ENCODE data around the gene ZNF592.
A peak's percentile ranks its signal among the peaks of the same experiment; 100 is the strongest.

Gene ZNF592

DNA sequence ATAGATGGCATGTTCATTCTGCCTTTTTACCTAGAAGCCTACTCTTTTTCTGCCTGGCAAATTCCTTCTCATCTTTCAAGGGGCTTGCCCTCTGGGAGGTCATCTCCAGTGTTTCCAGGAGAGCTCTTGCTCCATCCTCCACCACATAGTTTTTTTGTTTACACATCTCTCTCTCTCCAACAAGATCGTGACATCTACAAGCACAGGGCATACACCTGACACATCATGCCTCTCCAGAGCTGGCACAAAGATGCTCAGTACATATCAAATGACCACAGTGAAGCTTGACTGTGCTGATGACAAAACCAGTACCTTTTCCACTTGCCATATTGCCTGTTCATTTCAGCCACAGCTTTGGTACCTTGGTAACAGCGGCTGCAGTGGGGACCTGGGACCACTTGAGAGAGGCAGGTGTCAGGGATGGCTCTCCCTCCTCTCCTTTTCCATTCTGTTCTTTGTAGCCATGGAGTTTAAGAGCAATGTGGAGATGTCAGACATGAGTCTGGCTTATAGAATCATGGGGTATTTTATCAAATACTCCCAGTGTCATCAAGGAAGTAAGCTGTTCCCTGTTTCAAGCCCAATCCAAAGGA is 84.2 kb downstream of the ZNF592 start:
- no peak for DNase-seq

DNA sequence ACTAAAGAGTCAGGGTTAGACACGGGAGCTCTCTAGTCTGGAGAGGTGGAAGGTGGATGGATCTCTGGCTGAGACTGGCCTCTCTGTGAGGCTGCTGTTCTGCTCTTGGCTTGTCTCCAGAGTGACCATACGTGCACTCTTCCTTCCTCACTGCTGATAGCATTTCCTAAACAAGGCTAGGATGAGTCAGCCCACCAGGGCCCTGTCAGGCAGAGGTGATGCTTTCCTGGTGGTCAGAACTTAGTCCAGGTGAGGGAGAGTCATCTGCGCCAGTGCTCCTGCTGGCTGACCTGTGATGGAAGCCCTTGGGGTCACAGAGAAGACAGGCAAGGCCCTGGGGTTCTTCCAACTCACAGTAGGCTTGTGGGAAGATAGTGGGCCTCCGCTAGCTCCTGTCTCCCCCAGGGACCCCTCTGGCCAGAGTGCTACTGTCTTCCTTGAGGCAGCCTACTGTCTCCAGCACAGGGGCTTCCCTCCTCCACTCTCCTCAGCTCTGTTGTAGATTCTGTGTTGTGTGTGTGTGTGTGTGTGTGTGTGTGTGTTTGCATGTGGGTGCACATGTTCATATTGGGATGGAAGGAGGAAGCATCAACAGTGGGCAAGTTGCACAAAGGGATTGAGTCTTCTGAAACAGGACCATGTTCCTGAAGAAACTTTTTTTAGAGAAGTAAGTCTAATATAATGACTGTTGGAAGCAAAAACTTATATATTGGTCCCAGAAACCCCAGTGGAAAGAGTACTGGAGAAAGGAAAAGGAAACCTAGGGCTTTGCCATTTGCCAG is 85.2 kb downstream of the ZNF592 start:
- DNase-seq, result no peak

DNA sequence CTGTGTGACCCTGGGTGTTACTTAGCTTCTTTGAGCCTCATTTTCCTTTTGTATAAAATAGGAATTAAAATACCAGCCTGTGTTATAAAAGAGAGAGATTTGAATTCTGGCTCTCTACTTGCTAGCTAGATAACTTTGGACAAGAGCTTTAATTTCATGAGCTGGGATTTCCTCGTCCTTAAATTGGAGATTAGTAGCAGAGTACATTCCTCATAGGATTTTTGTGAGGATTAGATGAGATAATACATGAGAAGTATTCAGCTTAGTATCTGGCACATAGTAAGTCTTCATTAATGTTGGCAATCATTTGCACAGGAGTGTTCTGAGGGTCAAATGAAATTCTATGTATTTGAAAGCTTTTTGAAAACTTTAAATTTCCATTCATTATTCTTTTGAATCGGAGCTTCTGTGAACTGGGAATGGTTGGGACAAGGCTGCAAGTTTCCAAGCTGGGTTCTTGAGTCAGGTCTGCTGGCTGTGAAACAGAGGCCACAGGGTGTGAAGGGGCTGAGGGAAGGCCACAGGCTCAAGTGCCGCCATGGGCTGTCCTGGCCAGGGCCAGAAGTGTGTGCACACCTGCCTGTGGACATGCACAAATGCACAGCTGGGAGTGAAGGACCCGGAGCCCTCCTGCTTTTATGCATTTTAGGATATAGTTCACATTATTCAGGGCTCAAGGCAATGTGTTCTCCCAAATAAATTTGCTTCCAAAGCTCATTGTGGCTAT is 86.0 kb downstream of the ZNF592 start:
- DNase-seq, result no peak

DNA sequence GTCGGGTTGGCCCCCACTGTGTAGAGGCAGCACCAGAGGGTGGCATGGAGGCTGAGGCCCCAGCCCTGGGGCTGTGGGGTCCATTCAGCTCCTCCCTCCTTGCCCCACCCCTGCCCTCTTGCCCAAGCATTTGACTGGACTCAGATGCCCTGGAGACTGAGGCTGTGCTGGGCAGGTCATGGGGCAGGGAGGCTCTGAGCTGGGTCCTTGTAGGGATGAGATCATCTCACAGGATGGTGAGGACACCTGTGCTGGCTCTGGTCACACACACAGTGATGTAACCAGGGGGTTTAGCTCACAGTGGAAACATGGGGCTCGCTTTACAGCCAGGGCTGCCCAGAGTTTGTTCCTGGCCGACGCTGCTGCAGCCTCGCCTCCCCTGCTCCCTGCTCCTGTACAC is 86.6 kb downstream of the ZNF592 start:
- DNase-seq, result no peak

DNA sequence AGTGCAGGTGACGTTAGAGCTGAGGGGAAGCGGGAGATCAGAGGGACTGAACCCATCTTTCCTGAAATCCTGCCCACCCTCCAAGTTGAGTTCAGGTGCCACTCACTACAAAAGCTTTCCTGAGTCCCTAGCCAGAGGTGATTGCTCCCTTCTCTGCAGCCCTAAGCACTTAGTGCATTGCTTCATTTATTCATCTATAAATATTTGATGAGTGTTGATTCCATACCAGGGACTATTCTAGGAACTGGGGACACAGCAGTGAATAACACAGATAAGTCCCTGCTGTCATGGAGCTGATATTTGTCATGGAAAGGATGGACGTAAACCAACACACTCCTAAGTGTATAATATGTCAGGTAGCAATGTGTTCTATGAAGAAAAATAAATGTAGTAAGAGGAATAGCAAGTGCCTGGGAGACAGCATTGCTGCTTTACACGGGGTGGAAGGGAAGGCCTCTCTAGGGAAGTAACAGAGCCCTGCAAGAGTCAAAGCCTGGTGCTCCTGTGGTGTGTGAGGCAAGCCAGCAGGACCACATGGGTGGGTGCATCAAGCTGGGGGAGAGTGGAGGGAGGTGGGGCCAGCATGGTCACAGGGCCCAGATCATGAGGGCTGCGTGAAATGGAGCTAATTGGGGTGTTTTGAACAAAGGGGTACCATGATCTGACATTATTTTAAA is 87.4 kb downstream of the ZNF592 start:
- no peak for DNase-seq

DNA sequence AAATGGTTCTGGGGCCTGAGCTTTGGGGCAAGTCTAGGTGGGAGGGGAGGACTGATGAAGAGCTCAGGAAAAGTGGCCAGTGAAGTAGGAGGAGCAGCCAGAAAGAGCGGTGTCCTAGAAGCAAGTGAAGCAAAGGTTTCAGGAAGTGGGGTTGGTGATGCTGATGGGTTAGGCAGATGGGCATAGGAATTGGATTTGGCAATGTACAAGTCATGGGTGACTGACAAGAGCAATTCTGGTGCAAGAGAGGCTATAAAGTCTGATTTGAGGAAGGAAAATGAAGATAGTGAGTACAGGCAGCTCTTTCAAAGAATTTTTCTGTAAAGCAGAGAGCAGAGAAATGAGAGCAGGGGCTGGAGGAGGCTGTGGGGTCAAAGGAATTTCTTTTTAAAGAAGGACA is 88.5 kb downstream of the ZNF592 start:
- no peak for DNase-seq

DNA sequence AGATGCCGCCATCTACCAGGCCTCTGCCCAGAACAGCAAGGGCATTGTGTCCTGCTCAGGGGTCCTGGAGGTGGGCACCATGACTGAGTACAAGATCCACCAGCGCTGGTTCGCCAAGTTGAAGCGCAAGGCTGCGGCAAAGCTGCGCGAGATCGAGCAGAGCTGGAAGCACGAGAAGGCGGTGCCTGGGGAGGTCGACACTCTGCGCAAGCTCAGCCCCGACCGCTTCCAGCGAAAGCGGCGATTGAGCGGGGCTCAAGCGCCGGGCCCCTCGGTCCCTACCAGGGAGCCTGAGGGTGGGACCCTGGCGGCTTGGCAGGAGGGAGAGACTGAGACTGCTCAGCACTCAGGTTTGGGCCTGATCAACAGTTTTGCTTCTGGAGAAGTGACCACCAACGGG is 91.3 kb downstream of the ZNF592 start:
- no peak for DNase-seq

DNA sequence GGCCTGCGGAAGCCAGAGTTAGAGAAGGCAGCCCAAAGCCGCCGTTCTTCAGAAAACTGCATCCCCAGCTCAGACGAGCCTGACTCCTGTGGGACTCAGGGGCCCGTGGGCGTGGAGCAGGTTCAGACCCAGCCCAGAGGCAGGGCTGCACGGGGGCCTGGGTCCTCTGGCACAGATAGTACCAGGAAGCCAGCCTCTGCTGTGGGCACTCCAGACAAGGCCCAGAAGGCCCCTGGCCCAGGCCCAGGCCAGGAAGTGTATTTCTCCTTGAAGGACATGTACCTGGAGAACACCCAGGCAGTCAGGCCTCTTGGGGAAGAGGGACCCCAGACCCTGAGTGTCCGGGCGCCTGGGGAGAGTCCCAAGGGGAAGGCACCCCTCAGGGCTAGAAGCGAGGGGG is 91.9 kb downstream of the ZNF592 start:
- no peak for DNase-seq

DNA sequence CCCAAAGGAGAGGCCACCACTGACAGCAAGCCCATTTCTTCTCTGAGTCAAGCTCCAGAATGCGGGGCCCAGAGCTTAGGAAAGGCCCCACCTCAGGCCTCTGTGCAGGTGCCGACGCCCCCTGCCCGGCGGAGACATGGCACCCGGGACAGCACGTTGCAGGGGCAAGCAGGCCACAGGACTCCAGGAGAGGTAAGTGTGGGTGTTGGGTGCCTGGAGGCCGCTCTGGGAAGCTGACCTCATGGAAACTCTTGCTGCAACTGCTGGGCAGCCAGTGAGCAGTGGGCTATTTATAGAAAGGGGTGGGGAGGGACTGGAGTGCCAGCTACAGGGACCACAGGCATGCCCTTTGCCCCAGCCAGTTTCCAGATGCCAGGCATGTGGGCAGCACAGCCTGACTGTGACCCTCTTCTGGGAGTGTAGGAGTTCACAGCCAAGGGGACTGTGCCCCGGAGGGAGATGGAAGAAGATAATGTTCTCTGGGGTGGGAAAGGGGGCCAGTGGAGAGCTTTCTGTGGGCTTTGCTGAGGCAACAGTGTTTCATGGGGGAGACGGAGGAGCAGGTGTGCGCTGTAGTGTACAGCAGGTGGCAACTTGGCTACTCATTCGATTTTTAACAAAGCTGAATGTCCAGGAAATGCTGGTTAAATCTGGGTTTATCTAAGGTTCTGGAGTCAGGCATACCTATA is 92.5 kb downstream of the ZNF592 start:
- no peak for DNase-seq

DNA sequence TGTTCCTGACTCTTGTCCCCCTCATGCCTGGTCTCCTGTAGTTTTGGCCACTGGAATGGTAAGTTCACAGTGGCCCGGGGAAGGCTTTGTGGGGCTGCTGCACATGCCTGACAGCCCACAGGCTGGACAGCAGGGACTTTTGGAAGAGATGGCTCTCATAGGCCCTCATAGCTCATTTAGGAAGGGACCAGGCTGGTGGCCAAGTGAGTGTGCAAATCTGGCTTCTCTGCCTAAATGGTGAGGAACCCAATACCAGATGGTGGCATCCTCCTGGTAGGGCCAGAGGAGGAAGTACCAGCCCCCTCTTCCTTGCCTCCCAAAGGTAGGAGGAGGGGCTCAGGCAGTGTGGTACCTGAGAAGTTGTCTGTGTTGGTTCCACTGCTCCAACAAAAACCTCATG is 94.4 kb downstream of the ZNF592 start:
- DNase-seq, result no peak

DNA sequence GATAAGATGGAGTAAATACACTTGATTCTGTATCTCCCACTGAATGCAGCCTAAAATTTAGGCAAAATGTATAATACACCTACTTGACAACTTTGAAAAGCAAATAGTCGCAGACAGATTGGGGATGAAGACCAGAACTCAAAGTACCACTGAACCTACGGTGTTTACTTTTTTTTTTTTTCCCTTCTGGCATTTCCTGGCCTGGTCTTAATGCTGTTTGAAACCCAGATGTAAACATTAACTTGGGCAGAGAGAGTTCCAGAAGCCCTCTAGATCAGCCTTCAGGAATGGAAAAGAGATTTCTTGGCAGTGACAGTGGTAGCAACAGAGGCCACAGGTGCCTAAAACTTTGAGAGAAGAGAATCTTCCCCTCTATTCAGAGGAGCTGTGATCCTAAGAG is 96.6 kb downstream of the ZNF592 start:
- DNase-seq, result no peak

DNA sequence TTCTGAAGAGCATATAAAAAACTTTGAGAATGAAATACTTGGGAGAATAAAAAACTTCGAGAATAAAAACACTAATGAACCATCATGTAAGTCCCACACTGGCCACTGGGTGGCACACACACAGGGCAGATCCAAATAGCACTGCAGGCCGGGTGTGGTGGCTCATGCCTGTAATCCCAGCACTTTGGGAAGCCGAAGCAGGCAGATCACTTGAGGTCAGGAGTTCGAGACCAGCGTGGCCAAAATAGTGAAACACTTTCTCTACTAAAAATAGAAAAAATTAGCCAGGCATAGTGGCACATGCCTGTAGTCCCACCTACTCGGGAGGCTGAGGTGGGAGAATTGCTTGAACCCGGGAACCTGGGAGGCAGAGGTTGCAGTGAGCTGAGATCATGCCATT is 97.2 kb downstream of the ZNF592 start:
- DNase-seq, result peak in 2 of 5 donors; percentile 15 to 27

DNA sequence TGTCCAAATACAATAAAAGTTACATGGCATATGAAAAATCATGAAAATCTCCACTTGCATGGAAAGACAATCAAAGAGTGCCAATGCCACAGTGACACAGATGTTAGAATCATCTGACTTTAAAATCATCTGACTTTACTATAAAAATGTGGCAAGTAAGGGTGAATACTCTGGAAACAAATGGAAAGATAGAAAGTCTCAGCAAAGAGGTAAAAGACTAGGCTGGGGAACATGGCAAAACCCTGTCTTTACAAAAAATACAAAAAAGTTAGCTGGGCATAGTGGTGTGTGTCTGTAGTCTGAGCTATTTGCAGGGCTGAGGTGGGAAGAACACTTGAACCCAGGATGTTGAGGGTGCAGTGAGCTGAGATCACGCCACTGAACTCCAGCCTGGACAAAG is 97.9 kb downstream of the ZNF592 start:
- DNase-seq, result no peak

DNA sequence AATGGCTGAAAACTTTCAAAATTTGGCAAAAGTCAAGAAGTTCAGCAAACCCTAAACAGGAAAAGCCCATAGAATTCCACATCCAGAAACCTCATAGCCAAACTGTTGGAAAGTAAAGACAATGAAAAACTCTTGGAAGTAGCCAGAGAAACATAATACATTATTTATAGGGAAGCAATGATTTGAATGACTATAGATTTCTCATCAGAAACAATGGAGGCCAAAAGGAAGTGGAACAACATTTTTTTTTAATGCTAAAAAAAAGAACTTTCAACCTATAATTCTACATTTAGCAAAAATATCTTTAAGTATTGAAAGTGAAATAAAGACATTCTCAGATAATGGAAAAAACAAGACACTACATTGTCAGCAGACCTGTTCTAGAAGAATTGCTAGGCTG is 99.0 kb downstream of the ZNF592 start:
- DNase-seq, result no peak

DNA sequence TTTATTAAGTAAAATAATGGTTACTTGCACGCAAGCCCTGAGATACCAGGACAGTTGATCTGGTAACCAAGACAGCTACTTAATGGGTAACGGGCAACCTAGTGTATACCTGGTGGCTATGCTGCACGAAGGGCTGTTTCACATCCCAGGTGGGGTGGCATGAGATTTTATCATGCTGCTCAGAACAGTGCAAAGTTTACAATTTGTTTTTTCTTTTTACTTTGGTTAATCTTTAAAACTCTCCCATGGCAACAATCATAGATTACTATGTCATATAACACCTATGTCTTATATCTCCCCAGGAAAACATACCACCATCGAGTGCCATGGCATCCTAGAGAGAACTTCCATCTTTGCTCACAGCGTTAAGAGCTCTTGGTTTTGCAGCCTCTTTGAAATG is 103.8 kb downstream of the ZNF592 start:
- DNase-seq, result no peak

DNA sequence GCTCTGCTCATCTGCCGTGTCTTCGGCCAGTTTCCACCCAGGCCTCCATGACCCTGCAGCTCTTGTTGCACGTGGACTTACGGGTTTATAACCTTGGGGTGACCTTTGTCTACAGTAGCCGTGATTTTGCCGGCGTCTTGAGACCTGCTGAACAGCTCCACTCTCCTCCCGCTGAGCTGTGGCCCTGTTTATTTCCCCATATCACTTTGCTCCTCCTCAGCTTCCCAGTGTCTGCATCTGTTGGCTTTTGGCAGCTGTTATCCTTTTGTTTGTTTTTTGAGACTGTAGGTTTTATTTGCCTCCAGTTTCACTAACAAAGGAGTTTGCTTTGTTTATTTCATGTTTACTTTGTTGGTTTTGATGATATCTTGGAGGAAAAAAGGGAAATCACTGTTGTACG is 106.7 kb downstream of the ZNF592 start:
- no peak for DNase-seq

DNA sequence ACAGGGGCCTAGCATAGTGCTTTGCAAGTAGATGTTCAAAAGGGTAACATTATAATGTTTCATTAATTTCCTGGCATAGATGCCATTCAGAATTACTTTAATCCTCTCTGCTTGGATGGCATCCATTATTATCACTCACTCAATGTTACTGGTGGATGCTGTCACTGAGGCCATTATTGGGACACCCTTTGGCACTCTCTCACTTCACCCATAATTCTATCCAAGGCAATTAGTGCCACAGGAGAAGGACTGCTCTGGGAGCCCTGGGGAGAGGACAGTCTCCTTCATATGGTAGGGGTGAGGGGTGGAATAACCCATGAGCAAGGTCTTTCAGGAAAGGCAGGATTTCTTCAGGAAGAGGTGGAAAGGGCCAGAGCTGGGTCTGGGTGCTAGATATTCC is 107.4 kb downstream of the ZNF592 start:
- no peak for DNase-seq

Measured in T-helper 1 cell (primary cell).